Astrocyte (in vitro differentiated cells and primary cell): ENCODE measurements around the gene SCNN1B.

Experiments used
- EZH2 ChIP-seq: IDR thresholded peaks from 2 replicates; pipeline ENCODE4 v1.6.1; 2012; ENCODE audit warnings: mild to moderate bottlenecking, low read length, inconsistent platforms; ENCODE audit not compliant: insufficient read depth
- TF ChIP-seq, protein P1 (sequence below): IDR thresholded peaks from 2 replicates; pipeline ENCODE4 v1.5.1; 2011; ENCODE audit warnings: low read depth, mild to moderate bottlenecking, inconsistent platforms, low read length, moderate library complexity; ENCODE audit not compliant: insufficient read depth

GRCh38 chr16:23283571-23283970 lies 18.5 kb upstream of the SCNN1B start:
- TF ChIP-seq, protein P1, sequence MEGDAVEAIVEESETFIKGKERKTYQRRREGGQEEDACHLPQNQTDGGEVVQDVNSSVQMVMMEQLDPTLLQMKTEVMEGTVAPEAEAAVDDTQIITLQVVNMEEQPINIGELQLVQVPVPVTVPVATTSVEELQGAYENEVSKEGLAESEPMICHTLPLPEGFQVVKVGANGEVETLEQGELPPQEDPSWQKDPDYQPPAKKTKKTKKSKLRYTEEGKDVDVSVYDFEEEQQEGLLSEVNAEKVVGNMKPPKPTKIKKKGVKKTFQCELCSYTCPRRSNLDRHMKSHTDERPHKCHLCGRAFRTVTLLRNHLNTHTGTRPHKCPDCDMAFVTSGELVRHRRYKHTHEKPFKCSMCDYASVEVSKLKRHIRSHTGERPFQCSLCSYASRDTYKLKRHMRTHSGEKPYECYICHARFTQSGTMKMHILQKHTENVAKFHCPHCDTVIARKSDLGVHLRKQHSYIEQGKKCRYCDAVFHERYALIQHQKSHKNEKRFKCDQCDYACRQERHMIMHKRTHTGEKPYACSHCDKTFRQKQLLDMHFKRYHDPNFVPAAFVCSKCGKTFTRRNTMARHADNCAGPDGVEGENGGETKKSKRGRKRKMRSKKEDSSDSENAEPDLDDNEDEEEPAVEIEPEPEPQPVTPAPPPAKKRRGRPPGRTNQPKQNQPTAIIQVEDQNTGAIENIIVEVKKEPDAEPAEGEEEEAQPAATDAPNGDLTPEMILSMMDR: no peak
- no peak for TF ChIP-seq EZH2
